Prostate gland (tissue), 2 donors: ENCODE data around the gene LRRC4B.

Source experiments
- POLR2A ChIP-seq: fragments of 450-650 bp; IDR thresholded peaks from one replicate; pipeline ENCODE4 v1.6.1; 2016; ENCODE audit warnings: antibody characterized with exemption, mild to moderate bottlenecking
- POLR2AphosphoS5 ChIP-seq: sonication (generic); formaldehyde crosslinking; IDR thresholded peaks from one replicate; pipeline ENCODE4 v1.6.1; 2017; ENCODE audit warnings: antibody characterized with exemption
- TF ChIP-seq, protein P1 (sequence below), 4 experiments: fragments of 200-600 bp in 2 of 4; fragments of 450-650 bp in 2 of 4; sonication (generic) in 2 of 4; IDR thresholded peaks; 1 replicate in 3 of 4; 2 replicates in 1 of 4; pipeline ENCODE4 v1.5.1; 2016 to 2019; ENCODE audit warnings: antibody characterized with exemption in 4 of 4, mild to moderate bottlenecking in 2 of 4, moderate library complexity in 2 of 4

- TF ChIP-seq, protein P1, sequence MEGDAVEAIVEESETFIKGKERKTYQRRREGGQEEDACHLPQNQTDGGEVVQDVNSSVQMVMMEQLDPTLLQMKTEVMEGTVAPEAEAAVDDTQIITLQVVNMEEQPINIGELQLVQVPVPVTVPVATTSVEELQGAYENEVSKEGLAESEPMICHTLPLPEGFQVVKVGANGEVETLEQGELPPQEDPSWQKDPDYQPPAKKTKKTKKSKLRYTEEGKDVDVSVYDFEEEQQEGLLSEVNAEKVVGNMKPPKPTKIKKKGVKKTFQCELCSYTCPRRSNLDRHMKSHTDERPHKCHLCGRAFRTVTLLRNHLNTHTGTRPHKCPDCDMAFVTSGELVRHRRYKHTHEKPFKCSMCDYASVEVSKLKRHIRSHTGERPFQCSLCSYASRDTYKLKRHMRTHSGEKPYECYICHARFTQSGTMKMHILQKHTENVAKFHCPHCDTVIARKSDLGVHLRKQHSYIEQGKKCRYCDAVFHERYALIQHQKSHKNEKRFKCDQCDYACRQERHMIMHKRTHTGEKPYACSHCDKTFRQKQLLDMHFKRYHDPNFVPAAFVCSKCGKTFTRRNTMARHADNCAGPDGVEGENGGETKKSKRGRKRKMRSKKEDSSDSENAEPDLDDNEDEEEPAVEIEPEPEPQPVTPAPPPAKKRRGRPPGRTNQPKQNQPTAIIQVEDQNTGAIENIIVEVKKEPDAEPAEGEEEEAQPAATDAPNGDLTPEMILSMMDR (IDR thresholded peaks at IDR 0.05) = no peak
- TF ChIP-seq POLR2A (no peak), POLR2AphosphoS5 (no peak)
Measured at GRCh38 chr19:50516456-50516855, 51.8 kb downstream of the LRRC4B start.
